ENCODE measurements around the gene XYLB. TPM values are rescaled to one million over a fixed set of nuclear protein-coding genes. Genes with fewer than 3 reads are reported as not detected.
"Not testable (repeated sequence)": the region's sequence is repeated elsewhere in the genome, so short reads cannot be mapped to it uniquely, and the experiment has no call there.

XYLB gene
- total RNA-seq (1 to 10 TPM in 5 of 9 donors, under 1 TPM in 4; 0.35 to 2.9 (median 1.3) TPM), polyA plus RNA-seq (under 1 TPM; 0.23 to 0.42 TPM)
- long read RNA-seq, donor 1, result 0 reads
- long read RNA-seq, donor 2, partial matches to known transcripts, result 0 of 1 reads
- long read RNA-seq, donor 2, other reads (novel, unspliced or antisense), result 1 of 1 reads
- long read RNA-seq, donor 3, partial matches to known transcripts, result 0 of 1 reads
- long read RNA-seq, donor 3, other reads (novel, unspliced or antisense), result 1 of 1 reads

GRCh38 chr3:38346587-38347410, at the start of gene XYLB:
Gene XYLB (plus strand): TSS chr3:38346785. CDS start chr3:38346869, 84 bp downstream.
- H3K9me3 ChIP-seq, result no peaks in the 10 kb centered on the region
- TF ChIP-seq POLR2A (IDR thresholded peaks at IDR 0.05) (peak in 1 of 2 donors; percentile 29), CTCF (IDR thresholded peaks at IDR 0.05) (peak; percentile 77 to 94 (median 88))
- DNase-seq (peak; percentile 86 to 94 (median 89)), ATAC-seq (peak; percentile 92 to 100 (median 99))
- peak within 1 kb of the TSS; percentile 44 to 93 (median 65) for H3K4me3 ChIP-seq
- peak within 1 kb of the TSS in 5 of 12 donors; percentile 20 to 44 (median 25) for H3K27ac ChIP-seq
- H3K36me3 ChIP-seq, result no peaks in the 10 kb centered on the region
- WGBS, 4 donors, result 2% methylated on average over 29 to 85 of the region's 85 CpGs
- no peaks in the 10 kb centered on the region for H3K27me3 ChIP-seq
- intact Hi-C loops (cut with DNase I), result loop anchor here (2.0 to 10.0 kb wide), 6 partner anchors 131 to 232 kb away; partner anchors contain the start of genes ACAA1 (in 2 of the 10) and MYD88 (in 2 of the 10)
- peaks cover 0 to 29% (median 3%) of the 10 kb centered on the region in 12 donors for H3K4me1 ChIP-seq

GRCh38 chr3:38297053-38297452, 49.5 kb upstream of the XYLB start:
- WGBS, 4 donors, result 84 to 89% (median 87%) methylated on average over 4 of the region's 4 CpGs
- H3K9me3 ChIP-seq; ATAC-seq; H3K4me3 ChIP-seq; DNase-seq; H3K27ac ChIP-seq; intact Hi-C loops (cut with DNase I); H3K36me3 ChIP-seq; H3K4me1 ChIP-seq; H3K27me3 ChIP-seq: not testable (repeated sequence)

- Histone ChIP-seq H3K27ac (no peak overlapping the region), H3K4me3 (no peak overlapping the region), H3K36me3 (no peaks in the 10 kb centered on the region), H3K9me3 (no peaks in the 10 kb centered on the region), H3K27me3 (no peaks in the 10 kb centered on the region), H3K4me1 (no peaks in the 10 kb centered on the region)
- intact Hi-C loops (cut with DNase I), result no loop called here
- TF ChIP-seq POLR2A (IDR thresholded peaks at IDR 0.05) (no peak), CTCF (IDR thresholded peaks at IDR 0.05) (no peak)
- no peak for DNase-seq
- ATAC-seq, result no peak
Measured at GRCh38 chr3:38297537-38297936, 49.0 kb upstream of the XYLB start.

GRCh38 chr3:38297947-38298711, 48.5 kb upstream of the XYLB start:
- no peak for DNase-seq
- intact Hi-C loops (cut with DNase I), result no loop called here
- TF ChIP-seq CTCF (IDR thresholded peaks at IDR 0.05), result peak in 4 of 12 donors; percentile 5 to 17 (median 10)
- no peak for TF ChIP-seq POLR2A (IDR thresholded peaks at IDR 0.05)
- Histone ChIP-seq H3K27me3 (no peaks in the 10 kb centered on the region), H3K36me3 (no peaks in the 10 kb centered on the region), H3K4me3 (no peak overlapping the region), H3K4me1 (no peaks in the 10 kb centered on the region), H3K9me3 (no peaks in the 10 kb centered on the region), H3K27ac (no peak overlapping the region)
- ATAC-seq, result no peak
- WGBS, 4 donors, result 81 to 87% (median 85%) methylated on average over 5 of the region's 5 CpGs
